GM23338 (cell line): ENCODE measurements around the gene ACSS3. TPM values are rescaled to one million over a fixed set of nuclear protein-coding genes. Genes with fewer than 3 reads are reported as not detected.

Experiments
- ATAC-seq: fragments of 200-7000 bp; cut with Tn5 transposase; 3 replicates; pipeline ENCODE4 v1.9.1; 2020
- DNase-seq: peaks from one replicate; pipeline ENCODE4 v3.0.0-alpha.2; 2015; ENCODE audit warnings: low spot score
- H2AFZ ChIP-seq: fragments of 200-600 bp; sonication (generic); 2 replicates; pipeline ENCODE4 v1.8.0; 2016; ENCODE audit warnings: antibody characterized with exemption, mild to moderate bottlenecking, moderate library complexity
- H3F3A ChIP-seq: fragments of 200-600 bp; sonication (generic); replicated peaks from 2 replicates; pipeline ENCODE4 v1.8.0; 2017; ENCODE audit warnings: antibody characterized with exemption, mixed run types, low read depth
- H3K27ac ChIP-seq: fragments of 200-600 bp; sonication (generic); 2 replicates; pipeline ENCODE4 v1.6.1; 2016; ENCODE audit warnings: low read depth
- H3K27me3 ChIP-seq: fragments of 200-600 bp; sonication (generic); 2 replicates; pipeline ENCODE4 v1.8.0; 2016; ENCODE audit warnings: mild to moderate bottlenecking, mixed run types, moderate library complexity; ENCODE audit not compliant: insufficient read depth
- H3K36me3 ChIP-seq: fragments of 200-600 bp; sonication (generic); 2 replicates; pipeline ENCODE4 v1.8.0; 2016; ENCODE audit warnings: mild to moderate bottlenecking; ENCODE audit not compliant: insufficient read depth
- H3K4me1 ChIP-seq: fragments of 200-600 bp; sonication (generic); 2 replicates; pipeline ENCODE4 v1.8.0; 2016; ENCODE audit warnings: mild to moderate bottlenecking, moderate library complexity; ENCODE audit not compliant: insufficient read depth
- H3K4me2 ChIP-seq: fragments of 200-600 bp; sonication (generic); 2 replicates; pipeline ENCODE4 v1.7.1; 2017; ENCODE audit warnings: mixed run types
- H3K4me3 ChIP-seq: fragments of 200-600 bp; sonication (generic); 2 replicates; pipeline ENCODE4 v1.6.1; 2016; ENCODE audit warnings: mixed run types
- H3K79me2 ChIP-seq: fragments of 200-600 bp; sonication (generic); replicated peaks from 2 replicates; pipeline ENCODE4 v1.8.0; 2017; ENCODE audit warnings: mild to moderate bottlenecking; ENCODE audit not compliant: insufficient read depth
- H3K9me2 ChIP-seq: fragments of 200-600 bp; sonication (generic); 2 replicates; pipeline ENCODE4 v1.8.0; 2017; ENCODE audit not compliant: insufficient read depth
- H4K20me1 ChIP-seq: fragments of 200-600 bp; sonication (generic); replicated peaks from 2 replicates; pipeline ENCODE4 v1.8.0; 2017; ENCODE audit warnings: mild to moderate bottlenecking; ENCODE audit not compliant: insufficient read depth
- H3K27ac Mint-ChIP-seq: 2 replicates; pipeline ENCODE4 v1.8.0; 2020; ENCODE audit warnings: inconsistent platforms, mild to moderate bottlenecking, moderate library complexity, mixed read lengths
- H3K27me3 Mint-ChIP-seq: 3 replicates; pipeline ENCODE4 v1.8.0; 2022; ENCODE audit warnings: low read depth, mild to moderate bottlenecking, moderate library complexity, mixed read lengths, inconsistent platforms; ENCODE audit not compliant: insufficient read depth, poor library complexity
- H3K36me3 Mint-ChIP-seq: 3 replicates; pipeline ENCODE4 v1.8.0; 2021; ENCODE audit warnings: low read depth, mild to moderate bottlenecking, inconsistent platforms, moderate library complexity, mixed read lengths
- H3K4me1 Mint-ChIP-seq: 3 replicates; pipeline ENCODE4 v1.8.0; 2020; ENCODE audit warnings: mild to moderate bottlenecking, inconsistent platforms, mixed read lengths
- H3K4me3 Mint-ChIP-seq: 3 replicates; pipeline ENCODE4 v1.8.0; 2021; ENCODE audit warnings: moderate library complexity, mild to moderate bottlenecking, inconsistent platforms, mixed read lengths
- H3K9me3 Mint-ChIP-seq: 3 replicates; pipeline ENCODE4 v1.8.0; 2020; ENCODE audit warnings: moderate library complexity, mild to moderate bottlenecking, inconsistent platforms, mixed read lengths
- EZH2 ChIP-seq: fragments of 200-600 bp; sonication (generic); IDR thresholded peaks from one replicate; pipeline ENCODE4 v1.8.0; 2017; ENCODE audit warnings: antibody characterized with exemption, mild to moderate bottlenecking, low read depth; ENCODE audit not compliant: unreplicated experiment
- JUNB ChIP-seq: IDR thresholded peaks from one replicate; pipeline ENCODE4 v1.6.1; 2016; ENCODE audit warnings: antibody characterized with exemption; ENCODE audit not compliant: unreplicated experiment
- REST ChIP-seq: IDR thresholded peaks from one replicate; pipeline ENCODE4 v1.6.1; 2018; ENCODE audit warnings: antibody characterized with exemption; ENCODE audit not compliant: unreplicated experiment
- STAT1 ChIP-seq: IDR thresholded peaks from one replicate; pipeline ENCODE4 v1.6.1; 2016; ENCODE audit warnings: antibody characterized with exemption; ENCODE audit not compliant: unreplicated experiment
- ZNF114 ChIP-seq: fragments of 250-450 bp; sonication (Bioruptor Pico); IDR thresholded peaks from 2 replicates; pipeline ENCODE4 v1.5.0; 2020; ENCODE audit warnings: mild to moderate bottlenecking, moderate library complexity
- ZNF462 ChIP-seq: fragments of 250-450 bp; sonication (Bioruptor Pico); IDR thresholded peaks from 2 replicates; pipeline ENCODE4 v1.5.0; 2020; ENCODE audit warnings: mild to moderate bottlenecking, moderate library complexity
- polyA plus RNA-seq: library from polyadenylated mRNA; unstranded; fragments of >200 nt; fragmentation: Nextera tagmentation; extraction: Ambion mirVana; gene quantifications from 2 replicates; pipeline ENCODE4 v1.2.1, GENCODE V29; 2016
- total RNA-seq: library from RNA; depleted of rRNA; stranded (reverse); fragments of >200 nt; shearing (Covaris generic); gene quantifications from 2 replicates; pipeline ENCODE4 v1.2.3, GENCODE V29; 2014

The ACSS3 gene
- total and polyA plus RNA-seq, 2 experiments from 2014 or later, result 7.4 to 28.9 TPM

- H3K27ac ChIP-seq, result no peak overlapping the region
- no peak overlapping the region for H2AFZ ChIP-seq
- H3K79me2 ChIP-seq, result no peaks in the 10 kb centered on the region
- no peaks in the 10 kb centered on the region for H3K36me3 ChIP-seq
- Mint-ChIP-seq H3K9me3 (no peaks in the 10 kb centered on the region), H3K27me3 (no peaks in the 10 kb centered on the region), H3K27ac (no peak overlapping the region), H3K4me3 (no peak overlapping the region), H3K4me1 (peaks cover 10% of the 10 kb centered on the region), H3K36me3 (peaks cover 12% of the 10 kb centered on the region; the same call in 2 of the 3 replicates)
- H3K4me3 ChIP-seq, result no peak overlapping the region
- no peaks in the 10 kb centered on the region for H3F3A ChIP-seq
- no peaks in the 10 kb centered on the region for H4K20me1 ChIP-seq
- ATAC-seq, result no peak
- H3K27me3 ChIP-seq, result no peaks in the 10 kb centered on the region
- peaks cover 4% of the 10 kb centered on the region; the same call in 1 of the 2 replicates for H3K9me2 ChIP-seq
- DNase-seq, result no peak
- TF ChIP-seq ZNF114 (no peak), EZH2 (no peak), REST (no peak), STAT1 (no peak), JUNB (no peak), ZNF462 (CRISPR knock-in tag) (no peak)
- H3K4me2 ChIP-seq, result no peak overlapping the region
- no peaks in the 10 kb centered on the region; the same call in 1 of the 2 replicates for H3K4me1 ChIP-seq
These were observed 86.9 kb downstream of the ACSS3 start for GRCh38 chr12:81164827-81165226.
